HT1080 (cell line): Measurements from ENCODE around the gene MIDN. TPM values are rescaled to one million over a fixed set of nuclear protein-coding genes. Genes with fewer than 3 reads are reported as not detected.
"Not testable (repeated sequence)": the region's sequence is repeated elsewhere in the genome, so short reads cannot be mapped to it uniquely, and the experiment has no call there.

Experiments
- DNase-seq: peaks from one replicate; pipeline ENCODE4 v3.0.0-alpha.2; 2015; ENCODE audit warnings: low read depth
- total RNA-seq: library from RNA; depleted of rRNA; stranded (reverse); fragments of >200 nt; shearing (Covaris generic); gene quantifications from 2 replicates; pipeline ENCODE4 v1.2.3, GENCODE V29; 2014

MIDN gene
- total RNA-seq, 1 experiment from 2014 or later: 10.1 TPM

- no peak for DNase-seq
Measured at GRCh38 chr19:1245494-1246264, 2.7 kb upstream of the MIDN start.

DNA sequence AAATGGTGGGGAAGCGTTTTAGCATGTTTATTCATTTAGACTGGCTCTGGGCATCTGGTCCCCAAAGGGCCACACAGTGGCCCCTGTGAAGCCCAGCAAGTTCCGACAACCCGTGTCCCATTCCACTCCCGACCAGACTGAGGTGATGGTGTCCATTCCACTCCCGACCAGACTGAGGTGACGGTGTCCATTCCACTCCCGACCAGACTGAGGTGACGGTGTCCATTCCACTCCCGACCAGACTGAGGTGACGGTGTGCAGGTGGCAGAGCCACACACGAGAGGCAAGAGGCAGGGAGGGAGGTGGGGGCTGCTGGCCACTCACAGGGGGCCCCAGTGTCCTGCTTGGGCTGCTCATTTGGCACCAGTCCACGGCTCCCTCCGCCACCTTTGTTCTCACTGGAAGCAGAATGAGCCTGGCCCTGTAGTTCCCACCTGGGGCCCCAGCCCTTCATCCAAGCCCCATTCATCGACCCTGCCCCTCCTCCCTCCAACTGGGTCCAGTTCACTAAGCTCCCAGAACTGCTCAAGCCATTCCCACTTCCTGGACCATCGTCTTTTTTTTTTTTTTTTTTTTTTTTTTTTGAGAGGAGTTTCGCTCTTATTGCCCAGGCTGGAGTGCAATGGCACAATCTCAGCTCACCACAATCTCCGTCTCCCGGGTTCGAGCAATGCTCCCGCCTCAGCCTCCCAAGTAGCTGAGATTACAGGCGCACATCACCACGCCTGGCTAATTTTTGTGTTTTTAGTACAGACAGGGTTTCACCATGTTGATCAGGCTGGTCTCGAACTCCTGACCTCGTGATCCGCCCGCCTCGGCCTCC, 1.9 kb upstream of the MIDN start:
- DNase-seq: not testable (repeated sequence)

DNA sequence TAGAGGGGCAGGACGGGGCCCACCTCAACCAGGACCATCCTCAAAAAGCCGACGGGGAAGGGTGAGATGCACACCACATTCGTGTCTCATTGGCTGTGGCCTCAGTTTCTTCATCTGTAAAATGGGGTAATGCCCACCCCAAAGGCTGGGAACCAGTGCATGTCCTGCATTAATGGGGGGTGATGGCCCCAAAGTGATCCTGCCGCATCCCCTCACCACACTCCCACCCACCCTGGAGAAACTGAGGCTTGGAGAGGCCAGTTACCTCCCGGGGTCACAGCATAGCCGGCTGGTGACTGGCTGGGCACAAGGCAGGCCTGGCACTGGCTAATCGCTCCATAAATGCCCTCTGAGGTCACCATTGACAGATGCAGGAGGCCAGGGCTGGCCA, 640 bp upstream of the MIDN start:
- no peak for DNase-seq

GRCh38 chr19:1248786-1249297, 459 bp downstream of the MIDN start:
- no peak for DNase-seq

DNA sequence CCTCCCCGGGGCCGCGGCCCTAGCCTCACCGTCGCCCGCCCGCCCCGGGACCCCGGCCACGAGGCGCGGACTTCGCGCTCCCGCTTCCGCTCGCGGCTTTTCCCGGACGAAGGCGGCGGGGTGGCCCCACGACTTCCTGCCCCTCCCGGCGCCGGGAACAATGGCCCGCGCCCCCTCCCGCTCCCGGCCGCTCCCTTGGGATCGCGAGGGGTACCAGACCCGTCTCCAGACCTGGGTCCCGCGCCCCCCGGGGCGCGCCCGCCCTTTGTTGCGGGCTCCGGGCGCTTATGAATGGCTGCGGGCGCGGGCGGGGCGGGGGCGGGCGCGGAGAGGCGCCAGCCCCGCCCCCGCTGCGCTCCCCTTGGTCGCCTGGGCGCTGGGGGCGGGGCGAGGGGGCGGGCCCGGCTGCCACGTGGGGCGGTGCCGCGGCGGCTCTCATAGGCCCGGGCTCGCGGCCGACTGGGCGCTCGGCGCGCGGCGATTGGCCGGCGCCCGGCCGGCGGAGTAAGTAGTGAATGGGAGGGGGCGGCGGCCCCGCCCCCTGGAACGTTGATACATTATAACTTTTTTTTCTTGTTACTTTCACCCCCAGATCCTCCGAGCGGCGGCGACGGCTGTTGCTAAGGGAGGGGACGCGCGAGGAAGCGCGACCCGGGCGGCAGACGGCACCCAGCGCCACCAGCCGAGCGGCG, 1.1 kb downstream of the MIDN start:
- peak; percentile 94 for DNase-seq

DNA sequence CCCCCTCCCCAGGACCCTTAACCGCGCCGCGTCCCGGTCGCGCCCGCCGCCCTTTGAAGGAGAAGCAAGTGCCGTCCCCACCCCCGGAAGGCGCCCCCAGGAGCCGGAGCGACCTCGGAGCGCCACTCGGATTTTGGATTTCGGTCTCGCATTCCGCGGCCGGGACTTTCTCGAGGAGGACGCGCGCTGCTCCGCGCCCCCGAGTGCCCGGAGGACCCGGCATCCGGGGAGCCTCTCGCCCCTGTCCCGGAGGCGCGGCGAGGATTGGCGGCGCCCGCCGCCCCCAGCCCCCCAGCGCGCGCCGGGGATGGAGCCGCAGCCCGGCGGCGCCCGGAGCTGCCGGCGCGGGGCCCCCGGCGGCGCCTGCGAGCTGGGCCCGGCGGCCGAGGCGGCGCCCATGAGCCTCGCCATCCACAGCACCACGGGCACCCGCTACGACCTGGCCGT, 1.6 kb downstream of the MIDN start:
- DNase-seq: no peak

DNA sequence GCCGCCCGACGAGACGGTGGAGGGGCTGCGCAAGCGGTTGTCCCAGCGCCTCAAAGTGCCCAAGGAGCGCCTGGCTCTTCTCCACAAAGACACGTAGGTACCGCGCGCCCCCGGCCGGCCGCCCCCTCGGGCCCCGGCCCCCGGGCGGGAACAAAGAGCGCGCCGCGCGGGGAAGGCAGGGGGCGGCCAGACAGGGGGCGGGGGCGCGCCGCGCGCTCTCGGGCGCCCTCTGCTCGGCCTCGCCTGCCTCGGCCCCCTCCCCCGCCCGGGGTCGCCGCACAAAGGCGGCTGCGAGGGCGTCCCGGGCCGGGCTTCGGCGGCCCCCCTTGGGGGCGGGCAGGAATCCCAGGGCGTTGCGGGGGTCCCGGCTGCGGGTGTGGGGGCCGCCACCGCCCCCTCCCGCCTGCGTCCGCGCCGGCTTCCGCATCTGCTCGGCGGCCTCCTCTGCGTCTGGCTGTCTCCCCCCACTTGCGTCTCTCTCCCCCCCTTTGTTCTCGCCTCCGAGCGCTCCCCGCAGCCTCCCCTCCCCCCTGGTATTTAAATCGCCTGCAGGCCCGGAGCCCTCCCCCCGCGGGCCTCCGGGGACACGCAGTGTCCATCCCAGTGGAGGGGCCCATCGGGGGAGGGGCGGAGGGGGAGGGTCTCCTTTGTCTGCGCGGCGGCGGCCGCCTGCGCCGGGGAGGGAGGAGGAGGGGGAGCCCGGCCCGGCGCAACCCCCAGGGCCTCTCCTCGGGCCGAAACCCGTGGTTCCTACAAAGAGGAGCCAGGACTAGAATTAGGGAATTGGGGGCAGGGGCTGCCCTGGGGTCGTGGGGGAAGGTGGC, 2.3 kb downstream of the MIDN start:
- no peak for DNase-seq

GRCh38 chr19:1251330-1252220, 3.2 kb downstream of the MIDN start:
- DNase-seq: peak; percentile 72

GRCh38 chr19:1252221-1252820, 3.9 kb downstream of the MIDN start:
- peak; percentile 95 for DNase-seq

- peak; percentile 91 for DNase-seq
Measured at GRCh38 chr19:1252821-1253513, 4.6 kb downstream of the MIDN start.

DNA sequence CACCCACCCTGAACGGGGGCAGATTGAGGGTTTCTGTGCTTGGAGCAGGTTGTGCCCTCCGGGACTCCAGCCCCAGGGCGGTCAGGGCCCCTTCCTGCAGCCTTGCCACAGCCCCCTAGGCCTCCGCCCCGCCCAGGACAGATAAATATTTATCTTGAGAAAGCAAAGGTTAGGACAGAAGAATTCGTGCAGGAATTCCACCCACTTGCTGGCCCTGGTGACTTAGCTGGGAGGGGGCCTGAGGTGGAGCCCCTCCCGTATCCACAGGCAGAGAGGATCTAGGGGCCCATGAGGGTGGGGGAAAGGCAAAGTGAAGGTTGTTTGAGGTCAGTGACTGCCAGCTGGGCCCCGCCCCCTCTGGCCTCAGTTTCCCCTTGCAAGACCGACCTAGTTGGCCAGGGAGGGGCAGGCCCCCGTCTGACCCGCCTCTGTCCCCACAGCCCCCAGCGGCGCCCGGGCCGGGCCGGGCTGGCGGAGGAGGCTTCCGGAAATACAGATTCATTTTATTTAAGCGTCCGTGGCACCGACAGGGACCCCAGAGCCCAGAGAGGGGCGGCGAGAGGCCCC, 5.2 kb downstream of the MIDN start:
- DNase-seq: no peak

- no peak for DNase-seq
Measured at GRCh38 chr19:1254081-1254527, 5.7 kb downstream of the MIDN start.

DNA sequence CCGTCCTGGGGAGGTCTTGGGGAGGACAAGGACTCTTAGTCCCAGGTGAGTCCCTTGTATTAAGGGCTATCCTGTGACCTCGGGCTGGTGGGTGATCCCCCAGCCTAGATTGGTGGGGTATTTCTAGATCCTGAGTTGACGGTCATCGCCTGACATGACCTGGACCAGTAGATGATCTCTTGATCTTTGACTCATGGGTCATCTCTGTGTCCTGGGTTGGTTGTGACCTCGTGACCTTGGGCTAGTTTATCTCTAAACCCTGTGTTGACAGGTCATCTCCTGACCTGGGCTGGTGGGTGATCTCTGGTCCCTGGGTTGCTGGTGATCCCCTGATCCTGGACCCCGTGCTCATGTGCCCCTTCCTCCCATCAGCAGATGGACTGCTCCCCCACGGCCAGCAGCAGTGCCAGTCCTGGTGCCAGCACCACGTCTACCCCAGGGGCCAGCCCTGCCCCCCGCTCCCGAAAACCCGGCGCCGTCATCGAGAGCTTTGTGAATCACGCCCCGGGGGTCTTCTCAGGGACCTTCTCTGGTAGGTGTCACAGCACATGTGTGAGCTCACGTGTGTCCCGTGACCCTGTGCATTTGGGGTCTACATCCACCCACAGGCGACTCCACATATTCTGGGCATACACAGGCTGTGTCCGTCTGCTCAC, 6.3 kb downstream of the MIDN start:
- DNase-seq: no peak

GRCh38 chr19:1255186-1256161, 7.1 kb downstream of the MIDN start:
- no peak for DNase-seq

GRCh38 chr19:1256646-1257474, 8.5 kb downstream of the MIDN start:
- DNase-seq: no peak
